Measurements from ENCODE around the gene MNDA. TPM values are rescaled to one million over a fixed set of nuclear protein-coding genes. Genes with fewer than 3 reads are reported as not detected.

MNDA gene
- total RNA-seq, 2 experiments from 2014 or later: not detected

DNA sequence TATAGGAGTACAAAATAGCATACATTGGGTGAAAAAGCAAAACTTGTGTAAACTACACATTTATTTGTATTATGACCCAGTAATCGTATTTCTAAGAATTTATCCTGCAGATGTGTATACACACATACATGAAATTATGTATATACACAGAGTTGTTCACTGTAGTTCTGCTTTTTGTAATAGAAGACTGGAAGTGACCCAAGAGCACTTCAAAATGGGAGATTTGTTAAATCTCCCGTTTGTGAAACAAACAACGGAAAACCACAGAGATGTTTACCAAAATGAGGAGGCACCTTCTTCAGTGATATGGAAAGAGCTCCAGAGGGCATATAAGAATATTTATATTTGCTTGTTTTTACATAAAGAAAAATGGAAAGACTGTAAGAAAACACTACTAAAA, 18.0 kb upstream of the MNDA start:
- ChIA-PET CTCF (no interaction called here), POLR2A (no interaction called here)
- DNase-seq: no peak
- Mint-ChIP-seq H3K9me3 (peaks cover 3% of the 10 kb centered on the region), H3K4me1 (peaks cover 13% of the 10 kb centered on the region), H3K27ac (no peak overlapping the region), H3K27me3 (no peaks in the 10 kb centered on the region), H3K36me3 (ENCODE audit: low read depth) (no peaks in the 10 kb centered on the region), H3K4me3 (no peak overlapping the region)

DNA sequence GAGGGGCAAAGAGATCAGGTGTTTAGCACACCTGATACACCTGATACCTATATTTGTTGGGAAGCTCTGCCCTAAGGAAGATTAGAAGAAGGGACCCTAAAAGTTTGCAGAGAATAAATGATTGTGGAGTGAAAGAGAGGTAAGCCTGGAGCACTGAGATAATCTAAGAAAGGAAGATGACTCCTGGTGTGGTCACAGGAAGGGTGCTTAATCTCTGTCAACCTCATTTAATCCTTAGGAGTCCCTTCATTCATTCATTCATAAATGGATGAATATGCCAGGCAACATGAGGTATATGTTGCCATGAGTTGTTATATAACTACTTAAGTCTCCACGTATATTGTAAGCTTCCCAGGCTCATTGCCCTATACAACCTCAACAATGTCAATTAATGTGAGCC, 16.2 kb upstream of the MNDA start:
- ChIA-PET POLR2A (no interaction called here), CTCF (no interaction called here)
- no peak overlapping the region for H3K4me3 Mint-ChIP-seq
- no peaks in the 10 kb centered on the region for H3K27me3 Mint-ChIP-seq
- DNase-seq: no peak
- H3K36me3 Mint-ChIP-seq (ENCODE audit: low read depth): no peaks in the 10 kb centered on the region
- no peak overlapping the region for H3K27ac Mint-ChIP-seq
- H3K9me3 Mint-ChIP-seq: peaks cover 3% of the 10 kb centered on the region
- H3K4me1 Mint-ChIP-seq: peaks cover 32% of the 10 kb centered on the region

DNA sequence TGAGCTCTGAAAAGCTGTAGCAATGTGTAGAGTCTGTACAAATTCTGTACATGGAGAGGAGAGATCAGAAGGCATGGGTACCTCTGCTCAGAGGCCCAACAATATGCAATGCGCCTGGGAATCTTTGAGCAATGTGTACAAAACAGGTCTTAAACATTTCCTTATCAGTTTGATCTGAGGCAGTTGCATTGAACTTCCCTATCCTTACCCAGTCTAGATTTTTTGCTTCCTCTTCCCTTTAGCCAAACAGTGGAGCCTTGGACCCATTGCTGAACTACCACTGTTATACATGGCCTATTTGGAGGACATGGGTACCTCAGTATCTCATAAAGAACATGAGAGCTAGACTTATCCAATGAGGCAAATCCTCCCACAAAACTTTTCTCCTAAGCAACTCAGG, 12.6 kb upstream of the MNDA start:
- Mint-ChIP-seq H3K4me1 (peaks cover 30% of the 10 kb centered on the region), H3K4me3 (no peak overlapping the region), H3K27ac (no peak overlapping the region), H3K27me3 (peaks cover 15% of the 10 kb centered on the region), H3K36me3 (ENCODE audit: low read depth) (no peaks in the 10 kb centered on the region), H3K9me3 (peaks cover 4% of the 10 kb centered on the region)
- no peak for DNase-seq
- CTCF ChIA-PET: interaction anchor here (0.7 to 4.4 kb wide), 9 partner anchors 8 to 190 kb away, joined by 3 to 26 read pairs (median 3); no protein-coding TSS in a partner anchor
- POLR2A ChIA-PET: no interaction called here

DNA sequence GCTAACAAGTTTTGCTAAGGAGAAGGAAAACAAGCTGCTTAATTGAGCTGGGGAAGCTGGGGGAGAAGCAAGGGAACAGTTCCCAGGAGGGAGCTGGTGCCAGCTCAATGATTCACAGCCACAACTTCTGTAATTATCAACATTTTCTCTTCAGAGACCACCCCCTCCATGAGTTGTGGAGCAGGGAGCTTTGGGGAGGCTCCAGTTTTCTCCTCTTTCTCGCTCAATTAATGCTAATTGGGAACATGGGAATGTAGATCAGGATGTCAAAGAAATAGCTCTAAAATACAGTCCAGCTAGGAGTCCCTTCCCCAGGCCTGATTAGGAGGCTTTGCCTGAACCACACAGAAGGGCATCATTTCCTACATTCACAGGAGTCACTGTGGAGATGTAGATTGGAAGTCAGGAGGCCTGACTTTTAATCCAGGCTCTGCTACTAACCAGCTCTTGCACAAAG, 12.1 kb upstream of the MNDA start:
- peak overlapping the region; percentile 81 for H3K27ac Mint-ChIP-seq
- H3K9me3 Mint-ChIP-seq: peaks cover 6% of the 10 kb centered on the region
- ChIA-PET CTCF (interaction anchor here (0.7 to 4.4 kb wide), 9 partner anchors 8 to 189 kb away, joined by 3 to 26 read pairs (median 3); no protein-coding TSS in a partner anchor), POLR2A (no interaction called here)
- peaks cover 2% of the 10 kb centered on the region for H3K36me3 Mint-ChIP-seq (ENCODE audit: low read depth)
- H3K27me3 Mint-ChIP-seq: peaks cover 16% of the 10 kb centered on the region
- H3K4me1 Mint-ChIP-seq: peaks cover 30% of the 10 kb centered on the region
- H3K4me3 Mint-ChIP-seq: no peak overlapping the region
- DNase-seq: no peak

DNA sequence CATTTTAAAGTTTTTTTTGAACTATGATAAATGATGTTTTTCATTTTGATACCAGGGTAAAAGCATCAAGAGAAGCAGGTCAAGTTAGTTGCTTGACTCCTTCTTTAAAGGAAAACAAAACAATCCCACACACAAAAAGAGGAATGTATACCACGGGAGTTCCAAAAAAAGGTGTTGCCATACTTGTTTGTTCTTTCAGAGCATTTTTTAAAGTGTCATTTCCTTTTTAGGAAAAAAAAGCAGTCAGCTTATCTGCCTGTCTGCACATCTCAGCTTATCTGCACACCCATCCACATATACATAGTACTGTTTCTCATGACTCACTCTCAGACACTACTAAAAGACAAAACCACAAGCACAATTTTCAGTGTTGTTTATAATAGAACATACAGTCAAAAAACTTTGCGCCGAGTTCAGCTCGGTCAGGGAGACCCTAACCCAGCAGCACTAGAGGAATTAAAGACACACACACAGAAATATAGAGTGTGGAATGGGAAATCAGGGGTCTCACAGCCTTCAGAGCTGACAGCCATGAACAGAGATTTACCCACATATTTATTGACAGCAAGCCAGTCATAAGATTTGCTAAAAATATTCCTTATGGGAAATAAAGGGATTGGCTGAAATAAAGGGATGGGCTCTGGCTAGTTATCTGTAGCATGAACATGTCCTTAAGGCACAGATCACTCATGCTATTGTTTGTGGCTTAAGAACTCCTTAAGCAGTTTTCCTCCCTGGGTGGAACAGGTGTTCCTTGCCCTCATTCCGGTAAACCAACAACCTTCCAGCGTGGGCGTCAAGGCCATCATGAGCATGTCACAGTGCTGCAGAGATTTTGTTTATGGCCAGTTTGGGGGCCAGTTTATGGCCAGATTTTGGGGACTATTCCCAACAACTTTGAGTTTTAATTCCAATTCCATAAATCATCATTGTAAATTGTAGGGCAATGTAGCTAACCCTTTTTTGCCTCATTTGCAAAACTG, 11.4 kb upstream of the MNDA start:
- CTCF ChIA-PET: interaction anchor here (0.7 to 4.4 kb wide), 9 partner anchors 9 to 188 kb away, joined by 3 to 26 read pairs (median 3); no protein-coding TSS in a partner anchor
- Mint-ChIP-seq H3K27me3 (peaks cover 16% of the 10 kb centered on the region), H3K9me3 (peaks cover 6% of the 10 kb centered on the region), H3K27ac (peak overlapping the region; percentile 81), H3K36me3 (ENCODE audit: low read depth) (peaks cover 2% of the 10 kb centered on the region), H3K4me1 (peaks cover 30% of the 10 kb centered on the region), H3K4me3 (peak overlapping the region; percentile 21)
- peak; percentile 22 for DNase-seq
- POLR2A ChIA-PET: no interaction called here

DNA sequence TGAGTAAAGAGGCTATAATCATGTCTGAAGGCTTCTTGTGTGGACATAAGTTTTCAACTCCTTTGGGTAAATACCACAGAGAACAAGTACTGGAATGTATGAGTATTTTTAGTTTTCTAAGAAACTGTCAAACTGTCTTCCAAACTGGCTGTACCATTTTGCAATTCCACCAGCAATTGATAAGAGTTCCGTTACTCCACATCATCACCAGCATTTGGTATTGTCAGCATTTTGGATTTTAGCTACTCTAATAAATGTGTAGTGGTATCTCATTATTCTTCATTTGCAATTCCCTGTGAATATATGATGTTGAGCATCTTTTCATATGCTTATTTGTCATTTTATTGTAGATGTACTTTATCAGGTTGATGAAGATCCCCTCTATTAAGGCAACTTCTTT, 9.4 kb upstream of the MNDA start:
- H3K27me3 Mint-ChIP-seq: peaks cover 23% of the 10 kb centered on the region
- POLR2A ChIA-PET: no interaction called here
- no peak overlapping the region for H3K27ac Mint-ChIP-seq
- H3K4me3 Mint-ChIP-seq: no peak overlapping the region
- peaks cover 8% of the 10 kb centered on the region for H3K9me3 Mint-ChIP-seq
- peaks cover 2% of the 10 kb centered on the region for H3K36me3 Mint-ChIP-seq (ENCODE audit: low read depth)
- no peak for DNase-seq
- CTCF ChIA-PET: interaction anchor here (4.4 kb wide), 1 partner anchor 14 kb away, joined by 26 read pairs; no protein-coding TSS in a partner anchor
- peaks cover 30% of the 10 kb centered on the region for H3K4me1 Mint-ChIP-seq

DNA sequence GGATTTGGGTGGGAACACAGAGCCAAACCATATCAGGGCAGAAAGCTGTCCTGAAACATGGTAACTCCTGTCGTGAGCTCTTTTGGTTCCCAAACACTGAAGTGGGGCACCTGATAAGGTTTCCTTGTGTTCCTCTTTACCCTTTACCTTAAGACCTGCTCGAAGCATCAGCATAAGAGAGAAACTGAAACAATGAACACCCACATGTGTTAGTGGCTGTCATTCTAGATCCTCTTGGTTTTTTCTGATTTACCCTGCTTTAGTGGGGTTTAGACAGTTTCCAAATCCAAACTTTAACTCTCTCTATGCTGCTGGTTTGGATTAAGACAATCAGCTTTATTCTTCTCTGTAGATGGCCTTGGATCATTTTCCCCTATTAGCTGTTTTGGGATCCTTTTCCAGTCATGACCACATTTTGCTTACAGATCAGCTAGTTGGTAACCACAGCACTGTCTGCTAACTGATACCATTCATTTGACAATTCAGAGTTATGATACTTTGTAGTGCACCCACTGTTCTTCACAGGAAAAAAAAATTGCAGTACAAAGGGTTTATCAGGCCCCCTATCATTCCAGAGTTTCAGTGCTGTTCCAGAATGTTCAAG, 975 bp upstream of the MNDA start:
- ChIA-PET POLR2A (no interaction called here), CTCF (no interaction called here)
- H3K36me3 Mint-ChIP-seq (ENCODE audit: low read depth): peaks cover 9% of the 10 kb centered on the region
- H3K27ac Mint-ChIP-seq: no peak overlapping the region
- H3K27me3 Mint-ChIP-seq: peaks cover 10% of the 10 kb centered on the region
- H3K4me3 Mint-ChIP-seq: no peak overlapping the region
- peaks cover 14% of the 10 kb centered on the region for H3K4me1 Mint-ChIP-seq
- peaks cover 25% of the 10 kb centered on the region for H3K9me3 Mint-ChIP-seq
- no peak for DNase-seq

DNA sequence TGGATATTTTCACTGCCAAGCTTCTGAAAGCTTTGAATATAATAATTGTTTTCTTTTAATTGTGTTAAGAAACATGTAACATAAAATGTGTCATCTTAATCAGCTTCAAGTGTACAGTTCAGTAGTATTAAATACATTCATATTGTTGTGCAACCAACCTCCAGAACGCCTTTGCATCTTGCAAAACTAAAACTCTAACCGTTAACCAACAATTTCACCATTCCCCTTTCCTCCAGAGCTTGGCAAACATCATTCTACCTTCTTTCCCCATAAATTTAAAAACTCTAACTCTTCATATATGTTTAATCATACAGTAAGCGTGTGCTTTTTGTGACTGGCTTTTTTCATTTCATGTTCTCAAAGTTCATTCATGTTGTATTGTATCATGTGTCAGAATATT, 2.1 kb downstream of the MNDA start:
- H3K27ac Mint-ChIP-seq: no peak overlapping the region
- H3K9me3 Mint-ChIP-seq: peaks cover 17% of the 10 kb centered on the region
- H3K27me3 Mint-ChIP-seq: peaks cover 12% of the 10 kb centered on the region
- H3K4me3 Mint-ChIP-seq: no peak overlapping the region
- no peak for DNase-seq
- ChIA-PET CTCF (no interaction called here), POLR2A (no interaction called here)
- peaks cover 9% of the 10 kb centered on the region for H3K36me3 Mint-ChIP-seq (ENCODE audit: low read depth)
- peaks cover 14% of the 10 kb centered on the region for H3K4me1 Mint-ChIP-seq

DNA sequence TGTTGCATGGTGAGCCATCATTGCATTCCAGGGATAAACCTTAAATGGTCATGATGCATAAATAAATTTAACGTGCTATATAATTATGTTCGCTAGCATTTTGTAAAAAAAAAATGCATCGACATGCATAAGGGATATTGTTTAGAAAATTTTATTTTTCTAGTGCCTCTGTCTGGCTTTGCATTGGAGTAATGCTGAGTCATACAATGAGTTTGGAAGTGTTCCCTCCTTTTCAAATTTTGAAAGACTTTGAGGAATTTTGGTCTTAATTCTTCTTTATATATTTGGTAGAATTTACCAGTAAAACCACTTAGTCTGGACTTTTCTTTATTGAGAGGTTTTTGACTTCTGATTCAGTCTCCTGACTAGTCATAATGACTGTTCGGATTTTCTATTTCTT, 4.9 kb downstream of the MNDA start:
- H3K9me3 Mint-ChIP-seq: peaks cover 2% of the 10 kb centered on the region
- H3K27me3 Mint-ChIP-seq: peaks cover 26% of the 10 kb centered on the region
- H3K27ac Mint-ChIP-seq: no peak overlapping the region
- ChIA-PET POLR2A (no interaction called here), CTCF (no interaction called here)
- H3K4me3 Mint-ChIP-seq: no peak overlapping the region
- no peaks in the 10 kb centered on the region for H3K36me3 Mint-ChIP-seq (ENCODE audit: low read depth)
- H3K4me1 Mint-ChIP-seq: peaks cover 3% of the 10 kb centered on the region
- DNase-seq: no peak

DNA sequence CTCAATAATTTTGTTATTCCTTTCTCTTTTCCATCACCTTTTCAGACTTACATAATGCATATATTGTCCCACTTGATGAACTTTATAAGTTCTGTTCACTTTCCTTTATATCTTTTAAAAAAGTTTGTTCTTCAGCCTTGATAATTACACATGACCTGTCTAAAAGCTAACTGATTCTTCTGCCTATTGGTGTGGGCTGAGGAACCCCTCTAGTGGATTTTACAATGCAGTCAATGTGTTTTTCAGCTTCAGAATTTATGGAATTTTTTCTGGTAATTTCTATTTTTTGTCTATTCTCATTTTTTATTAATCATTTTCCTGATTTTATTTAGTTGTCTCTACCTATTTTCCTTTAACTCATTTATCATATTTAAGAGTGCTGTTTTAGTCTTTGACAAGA, 7.5 kb downstream of the MNDA start:
- H3K27me3 Mint-ChIP-seq: peaks cover 23% of the 10 kb centered on the region
- H3K4me3 Mint-ChIP-seq: no peak overlapping the region

DNA sequence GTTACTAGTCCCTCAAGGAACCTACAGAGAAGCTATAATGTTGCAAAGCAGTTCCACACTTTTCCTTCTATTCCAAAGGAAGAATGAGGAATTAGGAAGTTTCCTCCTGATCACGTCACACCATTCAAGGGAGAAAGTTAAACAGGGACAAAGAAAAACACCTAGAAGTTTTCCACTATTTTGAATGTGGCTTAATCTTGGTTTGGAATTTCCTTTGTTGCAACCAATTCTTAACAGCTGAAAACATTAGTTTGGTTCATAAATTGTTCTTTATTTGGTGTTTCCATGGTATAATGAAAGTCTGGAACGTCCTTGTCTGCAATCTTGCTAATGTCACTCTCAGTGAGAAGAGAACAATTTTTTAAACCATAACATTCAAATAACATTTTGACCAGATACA, 8.4 kb downstream of the MNDA start:
- CTCF ChIA-PET: no interaction called here
- DNase-seq: no peak

More for the DNA sequence above, 7.5 kb downstream of the MNDA start:
- H3K27ac Mint-ChIP-seq: no peak overlapping the region
- CTCF ChIA-PET: no interaction called here
- peaks cover 2% of the 10 kb centered on the region for H3K9me3 Mint-ChIP-seq
- POLR2A ChIA-PET: no interaction called here
- H3K36me3 Mint-ChIP-seq (ENCODE audit: low read depth): no peaks in the 10 kb centered on the region
- no peaks in the 10 kb centered on the region for H3K4me1 Mint-ChIP-seq
- no peak for DNase-seq

DNA sequence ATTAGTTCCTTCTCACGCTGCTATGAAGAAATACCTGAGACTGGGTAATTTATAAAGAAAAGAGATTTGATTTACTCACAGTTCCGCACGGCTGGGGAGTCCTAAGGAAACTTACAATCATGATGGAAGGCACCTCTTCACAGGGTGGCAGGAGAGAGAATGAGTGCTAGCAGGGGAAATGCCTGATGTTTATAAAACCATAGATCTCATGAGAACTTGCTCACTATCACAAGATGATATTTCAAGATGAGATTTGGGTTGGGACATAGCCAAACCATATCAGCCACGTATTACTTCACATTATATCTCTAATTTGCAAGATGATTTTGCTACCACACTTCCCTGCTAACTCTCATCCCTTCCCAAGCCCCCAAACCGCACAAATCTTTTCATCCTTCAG, 9.1 kb downstream of the MNDA start:
- Mint-ChIP-seq H3K9me3 (no peaks in the 10 kb centered on the region), H3K4me3 (no peak overlapping the region), H3K27ac (no peak overlapping the region), H3K36me3 (ENCODE audit: low read depth) (no peaks in the 10 kb centered on the region), H3K27me3 (peaks cover 23% of the 10 kb centered on the region), H3K4me1 (no peaks in the 10 kb centered on the region)
- ChIA-PET CTCF (no interaction called here), POLR2A (no interaction called here)
- DNase-seq: no peak

More for the DNA sequence above, 8.4 kb downstream of the MNDA start:
- POLR2A ChIA-PET: no interaction called here
- no peak overlapping the region for H3K27ac Mint-ChIP-seq
- no peaks in the 10 kb centered on the region for H3K36me3 Mint-ChIP-seq (ENCODE audit: low read depth)
- no peak overlapping the region for H3K4me3 Mint-ChIP-seq
- H3K27me3 Mint-ChIP-seq: peaks cover 23% of the 10 kb centered on the region
- H3K4me1 Mint-ChIP-seq: no peaks in the 10 kb centered on the region
- H3K9me3 Mint-ChIP-seq: peaks cover 2% of the 10 kb centered on the region

DNA sequence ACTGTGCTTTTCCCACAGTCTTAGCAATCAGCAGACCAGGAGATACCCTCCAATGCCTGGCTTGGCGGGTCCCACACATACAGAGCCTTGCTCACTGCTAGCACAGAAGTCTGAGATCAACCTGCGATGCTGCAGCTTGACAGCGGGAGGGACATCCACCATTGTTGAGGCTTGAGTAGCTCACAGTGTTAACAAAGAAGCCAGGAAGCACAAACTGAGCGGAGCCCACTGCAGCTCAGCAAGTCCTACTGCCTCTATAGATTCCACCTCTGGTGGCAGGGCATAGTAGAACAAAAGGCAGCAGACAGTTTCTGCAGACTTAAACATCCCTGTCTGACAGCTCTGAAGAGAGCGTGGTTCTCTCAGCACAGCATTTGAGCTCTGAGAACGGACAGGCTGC, 33.4 kb downstream of the MNDA start:
- ChIA-PET POLR2A (no interaction called here), CTCF (no interaction called here)
- peaks cover 14% of the 10 kb centered on the region for H3K9me3 Mint-ChIP-seq
- H3K4me3 Mint-ChIP-seq: no peak overlapping the region
- H3K4me1 Mint-ChIP-seq: no peaks in the 10 kb centered on the region
- H3K27ac Mint-ChIP-seq: no peak overlapping the region
- no peak for DNase-seq
- peaks cover 11% of the 10 kb centered on the region for H3K27me3 Mint-ChIP-seq
- H3K36me3 Mint-ChIP-seq (ENCODE audit: low read depth): no peaks in the 10 kb centered on the region
